K562 (cell line): Measurements from ENCODE around the gene MYH7B.

Experiments used
- FOXK2 ChIP-seq, 2 experiments: fragments of 450-650 bp; IDR thresholded peaks in 1 of 2; conservative IDR thresholded peaks in 1 of 2; 2 replicates each; pipeline ENCODE4 v1.6.1; 2016; ENCODE audit warnings: low read depth in 2 of 2, mild to moderate bottlenecking in 1 of 2
- LEF1 ChIP-seq: fragments of 450-650 bp; IDR thresholded peaks from 2 replicates; pipeline ENCODE4 v1.6.1; 2016; ENCODE audit warnings: mild to moderate bottlenecking
- ZBTB5 ChIP-seq: fragments of 450-650 bp; IDR thresholded peaks from 2 replicates; pipeline ENCODE4 v1.6.1; 2017; ENCODE audit warnings: antibody characterized with exemption
- ZNF592 ChIP-seq: fragments of 450-650 bp; IDR thresholded peaks from 2 replicates; pipeline ENCODE4 v1.6.1; 2017; ENCODE audit warnings: antibody characterized with exemption, mild to moderate bottlenecking
- ZNF76 ChIP-seq: fragments of 250-450 bp; sonication (Bioruptor Pico); IDR thresholded peaks from 2 replicates; pipeline ENCODE4 v1.4.0; 2020; ENCODE audit warnings: mild to moderate bottlenecking, moderate library complexity, borderline replicate concordance

- no peak for TF ChIP-seq ZNF76 (CRISPR knock-in tag)
- no peak for TF ChIP-seq LEF1
- TF ChIP-seq ZNF592, result no peak
- TF ChIP-seq ZBTB5, result no peak
- no peak for TF ChIP-seq FOXK2 (conservative IDR thresholded peaks at IDR 0.05 in 1 of 2, IDR thresholded peaks at IDR 0.05 in 1 of 2; ENCODE audit: low read depth in 2 of 2)
These were observed 21.9 kb downstream of the MYH7B start for GRCh38 chr20:34977365-34978091.
